ENCODE measurements around the gene SLX9. TPM values are rescaled to one million over a fixed set of nuclear protein-coding genes. Genes with fewer than 3 reads are reported as not detected.

Gene SLX9
- total RNA-seq, 1 experiment from 2014 or later = 80.1 TPM

- intact Hi-C loops (cut with micrococcal nuclease) = no loop called here
- Histone ChIP-seq H3K79me2 (ENCODE audit: low read length) (peaks cover 99% of the 10 kb centered on the region), H3K9me3 (ENCODE audit: low read length) (no peaks in the 10 kb centered on the region), H3K27ac (ENCODE audit: low read length) (no peak overlapping the region), H3K9ac (ENCODE audit: low read length) (no peak overlapping the region), H3K9me2 (replicated peaks; ENCODE audit: low read length) (no peaks in the 10 kb centered on the region), H3K27me3 (ENCODE audit: low read length) (no peaks in the 10 kb centered on the region), H3K36me3 (ENCODE audit: low read depth, low read length) (peaks cover 16% of the 10 kb centered on the region), H3K4me2 (ENCODE audit: low read length) (no peak overlapping the region), H4K20me1 (ENCODE audit: low read length) (peaks cover 29% of the 10 kb centered on the region; the same call in 1 of the 2 replicates), H3F3A (ENCODE audit: low read length, unreplicated experiment) (no peaks in the 10 kb centered on the region), H2AFZ (ENCODE audit: low read length) (no peak overlapping the region), H3K4me1 (ENCODE audit: insufficient read depth, low read length) (no peaks in the 10 kb centered on the region), H3K4me3 (ENCODE audit: low read length) (no peak overlapping the region)
- BruUV-seq (replicated peaks) = no TSS peak
- DNase-seq (no peak), ATAC-seq (no peak)
- ChIA-PET POLR2A (ENCODE audit: unreplicated experiment) (no interaction called here), CTCF (no interaction called here)
- TF ChIP-seq EZH2phosphoT487 (IDR thresholded peaks at IDR 0.05; ENCODE audit: borderline replicate concordance, low read length) (no peak), CTCF (conservative IDR thresholded peaks at IDR 0.05; ENCODE audit: low read depth, low read length) (no peak), EZH2 (IDR thresholded peaks at IDR 0.05; ENCODE audit: low read length, unreplicated experiment) (no peak)
These were observed 13.2 kb downstream of the SLX9 start for GRCh38 chr21:44952929-44953627.

- POLR2A ChIA-PET (ENCODE audit: unreplicated experiment) = no interaction called here
- no peak for ATAC-seq
- Histone ChIP-seq H3F3A (ENCODE audit: low read length, unreplicated experiment) (no peaks in the 10 kb centered on the region), H2AFZ (ENCODE audit: low read length) (no peak overlapping the region), H3K4me2 (ENCODE audit: low read length) (no peak overlapping the region), H3K9me3 (ENCODE audit: low read length) (no peaks in the 10 kb centered on the region), H3K9ac (ENCODE audit: low read length) (no peak overlapping the region), H3K79me2 (ENCODE audit: low read length) (peaks cover 99% of the 10 kb centered on the region), H4K20me1 (ENCODE audit: low read length) (peaks cover 29% of the 10 kb centered on the region; the same call in 1 of the 2 replicates), H3K9me2 (replicated peaks; ENCODE audit: low read length) (no peaks in the 10 kb centered on the region), H3K4me3 (ENCODE audit: low read length) (no peak overlapping the region), H3K36me3 (ENCODE audit: low read depth, low read length) (peaks cover 17% of the 10 kb centered on the region), H3K27me3 (ENCODE audit: low read length) (no peaks in the 10 kb centered on the region), H3K4me1 (ENCODE audit: insufficient read depth, low read length) (no peaks in the 10 kb centered on the region), H3K27ac (ENCODE audit: low read length) (no peak overlapping the region)
- DNase-seq = no peak
- intact Hi-C loops (cut with micrococcal nuclease) = no loop called here
- CTCF ChIA-PET = no interaction called here
- no TSS peak for BruUV-seq (replicated peaks)
- TF ChIP-seq EZH2phosphoT487 (IDR thresholded peaks at IDR 0.05; ENCODE audit: borderline replicate concordance, low read length) (no peak), CTCF (conservative IDR thresholded peaks at IDR 0.05; ENCODE audit: low read depth, low read length) (no peak), EZH2 (IDR thresholded peaks at IDR 0.05; ENCODE audit: low read length, unreplicated experiment) (no peak)
These were observed 13.8 kb downstream of the SLX9 start for GRCh38 chr21:44953628-44954021.

GRCh38 chr21:44954281-44954771 lies 14.5 kb downstream of the SLX9 start:
- BruUV-seq (replicated peaks) = no TSS peak
- Histone ChIP-seq H3K36me3 (ENCODE audit: low read depth, low read length) (peaks cover 21% of the 10 kb centered on the region), H4K20me1 (ENCODE audit: low read length) (peaks cover 24% of the 10 kb centered on the region; the same call in 1 of the 2 replicates), H3K9me2 (replicated peaks; ENCODE audit: low read length) (no peaks in the 10 kb centered on the region), H3K27me3 (ENCODE audit: low read length) (no peaks in the 10 kb centered on the region), H3K27ac (ENCODE audit: low read length) (no peak overlapping the region), H3K9me3 (ENCODE audit: low read length) (no peaks in the 10 kb centered on the region), H3K79me2 (ENCODE audit: low read length) (peaks cover 95% of the 10 kb centered on the region), H3F3A (ENCODE audit: low read length, unreplicated experiment) (no peaks in the 10 kb centered on the region), H3K9ac (ENCODE audit: low read length) (no peak overlapping the region), H3K4me2 (ENCODE audit: low read length) (no peak overlapping the region), H3K4me3 (ENCODE audit: low read length) (no peak overlapping the region), H3K4me1 (ENCODE audit: insufficient read depth, low read length) (no peaks in the 10 kb centered on the region), H2AFZ (ENCODE audit: low read length) (no peak overlapping the region)
- CTCF ChIA-PET = no interaction called here
- POLR2A ChIA-PET (ENCODE audit: unreplicated experiment) = no interaction called here
- ATAC-seq (no peak), DNase-seq (no peak)
- TF ChIP-seq CTCF (conservative IDR thresholded peaks at IDR 0.05; ENCODE audit: low read depth, low read length) (no peak), EZH2phosphoT487 (IDR thresholded peaks at IDR 0.05; ENCODE audit: borderline replicate concordance, low read length) (no peak), EZH2 (IDR thresholded peaks at IDR 0.05; ENCODE audit: low read length, unreplicated experiment) (no peak)
- intact Hi-C loops (cut with micrococcal nuclease) = no loop called here
